Spinal cord (tissue), 10 donors: ENCODE results near the gene DLK1. TPM values are rescaled to one million over a fixed set of nuclear protein-coding genes. Genes with fewer than 3 reads are reported as not detected.

ENCODE experiments used
- DNase-seq, 6 donors: peaks; one replicate each; pipeline versions ENCODE4 v3.0.0 to v3.0.0-alpha.2; 2013 to 2015; ENCODE audit warnings: low spot score in 6 of 6, low read depth in 4 of 6
- H3K27ac ChIP-seq: one replicate; pipeline ENCODE4 v1.5.1; 2013; ENCODE audit warnings: low read depth, low read length, control low read depth
- H3K27me3 ChIP-seq: one replicate; pipeline ENCODE4 v1.6.1; 2013; ENCODE audit warnings: low read length; ENCODE audit not compliant: control insufficient read depth, insufficient read depth
- H3K36me3 ChIP-seq: one replicate; pipeline ENCODE4 v1.6.1; 2013; ENCODE audit warnings: low read length; ENCODE audit not compliant: control insufficient read depth, insufficient read depth
- H3K4me1 ChIP-seq: one replicate; pipeline ENCODE4 v1.6.1; 2013; ENCODE audit warnings: low read length; ENCODE audit not compliant: control insufficient read depth, insufficient read depth
- H3K4me3 ChIP-seq: one replicate; pipeline ENCODE4 v1.5.1; 2013; ENCODE audit warnings: low read depth, low read length, control low read depth
- H3K9me3 ChIP-seq: one replicate; pipeline ENCODE4 v1.6.1; 2013; ENCODE audit warnings: low read length; ENCODE audit not compliant: control insufficient read depth, insufficient read depth
- WGBS: methylation state at CpG from one replicate; pipeline ENCODE4 v1.1.5; 2013; ENCODE audit warnings: missing lambda C conversion rate; ENCODE audit not compliant: insufficient coverage; 5-methylcytosine and 5-hydroxymethylcytosine counted together
- polyA plus RNA-seq, 2 donors: library from polyadenylated mRNA; unstranded; fragments of 120-200 nt; gene quantifications; one replicate each; pipeline ENCODE4 v1.2.1, GENCODE V29; 2013; ENCODE audit not compliant: insufficient read length in 2 of 2
- total RNA-seq, 2 donors: library from RNA; depleted of rRNA in 1 of 2; stranded (reverse); fragments of 120-200 nt in 1 of 2; fragments of >200 nt in 1 of 2; gene quantifications; one replicate each; pipeline versions ENCODE4 v1.2.3 to v1.2.4, GENCODE V29; 2013 to 2014
- donor health status: healthy.

Gene DLK1
- total and polyA plus RNA-seq, 4 donors, result 4.9 to 15.7 (median 6.9) TPM

DNA sequence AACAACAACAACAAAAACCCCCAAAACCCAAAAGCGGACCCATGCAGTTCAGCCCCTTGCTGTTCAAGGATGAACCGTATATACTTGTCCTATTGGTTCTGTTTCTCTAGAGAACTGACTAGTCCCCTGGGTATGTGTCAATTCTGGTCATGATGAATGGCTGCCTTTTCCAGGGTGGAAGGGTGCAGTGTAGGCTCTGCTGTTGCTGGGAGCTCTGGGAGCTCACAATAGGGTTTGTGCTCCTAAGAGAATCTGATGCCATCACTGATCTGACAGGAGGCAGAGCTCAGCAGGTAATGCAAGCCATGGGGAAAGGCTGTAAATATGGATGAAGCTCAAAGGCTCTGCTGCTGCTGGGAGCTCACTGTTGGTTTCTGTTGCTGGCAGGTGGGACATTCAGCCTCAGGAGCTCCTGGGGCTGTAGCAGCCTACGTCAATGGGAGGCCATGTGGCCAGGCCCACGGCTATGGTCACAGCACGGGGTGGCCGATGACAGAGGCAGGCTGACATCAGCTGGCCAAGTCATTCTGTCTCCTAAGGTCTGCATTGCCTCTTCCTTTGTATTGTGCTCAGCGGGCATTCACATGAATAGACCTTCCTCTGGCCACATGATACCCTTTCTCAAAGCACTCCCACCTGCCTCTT, 37.9 kb downstream of the DLK1 start:
- H3K4me1 ChIP-seq, result peaks cover 6% of the 10 kb centered on the region
- 33% methylated on average over 6 of the region's 7 CpGs for WGBS
- no peaks in the 10 kb centered on the region for H3K27me3 ChIP-seq
- no peaks in the 10 kb centered on the region for H3K36me3 ChIP-seq
- H3K9me3 ChIP-seq, result no peaks in the 10 kb centered on the region
- no peak overlapping the region for H3K27ac ChIP-seq
- no peak overlapping the region for H3K4me3 ChIP-seq
- no peak for DNase-seq

- 100% methylated on average over 2 of the region's 2 CpGs for WGBS
- DNase-seq, result no peak
- peaks cover 6% of the 10 kb centered on the region for H3K4me1 ChIP-seq
- H3K27ac ChIP-seq, result no peak overlapping the region
- H3K9me3 ChIP-seq, result no peaks in the 10 kb centered on the region
- no peaks in the 10 kb centered on the region for H3K36me3 ChIP-seq
- no peak overlapping the region for H3K4me3 ChIP-seq
- H3K27me3 ChIP-seq, result no peaks in the 10 kb centered on the region
These were observed 38.6 kb downstream of the DLK1 start for GRCh38 chr14:100765296-100765695.

DNA sequence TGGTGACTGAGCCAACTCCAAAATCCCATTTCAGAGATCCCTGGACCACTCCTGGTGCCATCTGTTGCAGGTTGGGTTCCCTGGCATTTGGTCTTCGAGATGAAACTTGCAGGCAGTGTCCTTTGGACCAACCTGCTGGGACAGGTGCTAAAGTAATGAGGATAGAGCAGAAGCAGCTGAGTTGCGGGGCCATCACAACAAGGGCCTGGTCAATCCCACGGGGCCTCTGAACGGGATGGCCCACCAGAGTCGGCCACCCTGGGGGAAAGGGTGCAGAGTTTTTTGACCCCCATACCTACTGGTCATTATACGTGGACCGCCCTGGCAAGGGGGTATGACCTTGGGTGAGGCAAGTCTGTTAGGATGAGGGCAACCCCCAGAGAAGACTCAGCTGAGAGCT, 39.3 kb downstream of the DLK1 start:
- peaks cover 6% of the 10 kb centered on the region for H3K4me1 ChIP-seq
- 97% methylated on average over 3 of the region's 7 CpGs for WGBS
- no peak for DNase-seq
- H3K27ac ChIP-seq, result no peak overlapping the region
- no peaks in the 10 kb centered on the region for H3K27me3 ChIP-seq
- no peaks in the 10 kb centered on the region for H3K36me3 ChIP-seq
- H3K4me3 ChIP-seq, result no peak overlapping the region
- H3K9me3 ChIP-seq, result no peaks in the 10 kb centered on the region

DNA sequence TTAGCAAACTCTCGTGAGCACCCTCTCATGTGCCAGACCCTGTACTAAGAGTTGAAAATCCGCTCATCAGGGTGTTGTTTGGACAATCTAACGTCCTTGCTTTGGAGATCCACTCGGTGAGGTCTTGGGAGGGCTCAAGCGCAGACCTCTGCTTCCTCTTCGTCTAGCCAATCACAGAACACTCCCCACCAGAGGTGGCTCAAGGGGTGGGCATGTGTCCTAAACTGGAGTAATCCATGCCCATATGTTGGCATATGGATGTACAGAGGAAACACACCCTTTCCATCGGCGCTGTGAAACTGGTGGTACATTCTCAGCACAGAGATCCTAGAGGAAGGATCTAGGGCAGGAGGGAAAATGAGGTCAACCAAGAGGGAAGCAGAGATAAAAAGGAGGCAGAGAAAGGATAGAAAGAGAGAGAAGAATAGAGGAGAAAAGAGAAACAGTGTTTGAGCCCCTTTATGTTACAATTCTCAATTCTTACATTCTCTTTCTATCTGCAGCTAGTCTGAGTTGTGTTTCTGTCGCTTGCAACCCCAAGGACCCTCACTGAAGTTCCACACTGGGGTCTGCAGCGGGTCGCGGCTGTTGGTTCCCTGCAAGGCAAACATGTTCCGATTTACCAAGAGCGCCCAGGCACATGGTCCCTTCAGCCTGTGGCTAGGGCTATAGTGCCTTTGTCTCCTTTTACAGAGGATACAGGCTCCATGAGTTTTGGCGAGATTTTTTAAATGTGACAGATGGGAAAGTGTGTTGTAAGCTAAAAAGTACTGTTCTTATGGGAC, 40.5 kb downstream of the DLK1 start:
- no peak for DNase-seq

DNA sequence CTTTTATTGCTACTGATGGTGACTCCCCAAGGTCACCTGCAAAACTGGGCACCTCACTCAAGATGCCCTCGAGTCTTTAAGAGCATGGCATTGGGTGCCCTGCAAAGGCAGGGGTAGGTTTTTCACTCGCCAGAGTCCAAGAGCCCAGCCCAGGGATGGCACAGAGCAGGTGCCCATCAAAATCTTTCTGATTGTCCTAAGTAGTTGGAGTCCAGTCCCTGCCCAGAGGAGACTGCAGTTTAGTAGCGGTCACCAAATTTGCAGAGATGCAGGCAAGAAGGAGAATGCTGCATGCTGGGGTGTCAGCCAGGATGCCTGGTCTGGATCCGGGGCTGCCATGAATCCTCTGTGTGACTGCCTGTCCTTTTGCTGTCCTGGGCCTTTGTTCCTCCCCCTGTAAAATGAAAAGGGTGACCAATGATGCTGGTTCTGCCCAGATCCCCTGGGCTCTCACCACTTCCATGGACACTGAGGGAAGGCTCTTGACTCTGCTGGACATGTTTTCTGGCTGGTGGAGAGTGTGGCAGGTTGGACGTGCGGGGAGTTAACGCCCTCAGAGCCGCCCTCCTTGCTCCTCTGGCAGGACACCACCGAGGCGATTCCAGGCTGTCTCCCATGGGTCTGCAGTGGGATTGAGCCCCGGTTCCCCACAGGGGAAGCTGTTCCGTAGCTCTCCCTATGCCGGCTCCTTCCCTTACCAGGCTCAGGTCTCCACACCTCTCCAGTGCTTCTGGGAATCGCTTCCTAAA, 41.3 kb downstream of the DLK1 start:
- no peaks in the 10 kb centered on the region for H3K36me3 ChIP-seq
- DNase-seq, result no peak
- 94% methylated on average over 11 of the region's 14 CpGs for WGBS
- H3K4me3 ChIP-seq, result no peak overlapping the region
- H3K4me1 ChIP-seq, result peaks cover 6% of the 10 kb centered on the region
- H3K27me3 ChIP-seq, result no peaks in the 10 kb centered on the region
- no peak overlapping the region for H3K27ac ChIP-seq
- H3K9me3 ChIP-seq, result no peaks in the 10 kb centered on the region

More for the DNA sequence above, 40.5 kb downstream of the DLK1 start:
- Histone ChIP-seq H3K27me3 (no peaks in the 10 kb centered on the region), H3K36me3 (no peaks in the 10 kb centered on the region), H3K4me1 (peaks cover 6% of the 10 kb centered on the region), H3K4me3 (no peak overlapping the region), H3K27ac (no peak overlapping the region), H3K9me3 (no peaks in the 10 kb centered on the region)
- WGBS, result 77% methylated on average over 13 of the region's 15 CpGs

- peaks cover 12% of the 10 kb centered on the region for H3K4me1 ChIP-seq
- DNase-seq, result no peak
- no peaks in the 10 kb centered on the region for H3K36me3 ChIP-seq
- 81% methylated on average over 28 of the region's 32 CpGs for WGBS
- H3K27ac ChIP-seq, result no peak overlapping the region
- H3K9me3 ChIP-seq, result no peaks in the 10 kb centered on the region
- H3K4me3 ChIP-seq, result no peak overlapping the region
- no peaks in the 10 kb centered on the region for H3K27me3 ChIP-seq
These were observed 42.6 kb downstream of the DLK1 start for GRCh38 chr14:100769035-100769939.

DNA sequence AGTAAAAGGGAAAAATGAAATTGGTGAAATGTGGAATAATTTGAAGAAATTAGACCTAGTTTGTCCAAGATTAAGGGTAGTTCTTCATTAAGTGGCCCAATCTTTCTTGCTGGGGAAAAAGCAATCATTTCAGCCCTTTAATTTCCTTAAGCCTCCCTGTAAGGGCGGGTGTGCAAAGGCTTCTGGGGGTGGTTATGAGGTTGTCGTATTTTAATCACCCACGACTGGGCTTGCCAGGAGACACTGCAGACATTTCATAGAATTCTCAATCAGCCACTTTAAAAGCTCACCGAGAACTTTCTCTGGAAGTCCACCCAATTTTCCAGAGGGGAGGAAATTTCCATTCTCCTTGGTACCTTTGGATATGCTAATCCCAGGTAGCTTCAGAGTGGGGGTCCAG, 43.4 kb downstream of the DLK1 start:
- no peak overlapping the region for H3K27ac ChIP-seq
- no peak overlapping the region for H3K4me3 ChIP-seq
- H3K27me3 ChIP-seq, result no peaks in the 10 kb centered on the region
- WGBS, result no CpG with 5 or more reads among the region's 4 CpGs
- H3K9me3 ChIP-seq, result no peaks in the 10 kb centered on the region
- peaks cover 12% of the 10 kb centered on the region for H3K4me1 ChIP-seq
- H3K36me3 ChIP-seq, result no peaks in the 10 kb centered on the region
- DNase-seq, result no peak

- WGBS, result 87% methylated on average over 2 of the region's 5 CpGs
- H3K4me3 ChIP-seq, result no peak overlapping the region
- H3K27ac ChIP-seq, result no peak overlapping the region
- no peaks in the 10 kb centered on the region for H3K27me3 ChIP-seq
- H3K4me1 ChIP-seq, result peaks cover 12% of the 10 kb centered on the region
- no peak for DNase-seq
- H3K9me3 ChIP-seq, result no peaks in the 10 kb centered on the region
- no peaks in the 10 kb centered on the region for H3K36me3 ChIP-seq
These were observed 44.0 kb downstream of the DLK1 start for GRCh38 chr14:100770605-100771120.
